GM18868 (cell line): ENCODE results near the gene ZDHHC14.

Experiments
- ATAC-seq: cut with Tn5 transposase; IDR thresholded peaks from one replicate; pipeline ENCODE4 v1.9.1; 2021; ENCODE audit warnings: mild to moderate bottlenecking, moderate library complexity; ENCODE audit not compliant: unreplicated experiment

The ZDHHC14 gene

GRCh38 chr6:157488058-157488457 lies 107.1 kb downstream of the ZDHHC14 start:
- ATAC-seq, result no peak

GRCh38 chr6:157488716-157489118 lies 107.7 kb downstream of the ZDHHC14 start:
- no peak for ATAC-seq

GRCh38 chr6:157490611-157491269 lies 109.8 kb downstream of the ZDHHC14 start:
- ATAC-seq, result no peak

GRCh38 chr6:157491571-157492232 lies 110.7 kb downstream of the ZDHHC14 start:
- no peak for ATAC-seq

- ATAC-seq, result no peak
Measured at GRCh38 chr6:157492249-157492648, 111.3 kb downstream of the ZDHHC14 start.

GRCh38 chr6:157492741-157493140 lies 111.8 kb downstream of the ZDHHC14 start:
- no peak for ATAC-seq

- ATAC-seq, result no peak
Measured at GRCh38 chr6:157493173-157493572, 112.2 kb downstream of the ZDHHC14 start.

GRCh38 chr6:157493576-157493975 lies 112.6 kb downstream of the ZDHHC14 start:
- no peak for ATAC-seq

- ATAC-seq, result no peak
Measured at GRCh38 chr6:157494132-157494710, 113.2 kb downstream of the ZDHHC14 start.

GRCh38 chr6:157496534-157497095 lies 115.6 kb downstream of the ZDHHC14 start:
- no peak for ATAC-seq

- no peak for ATAC-seq
Measured at GRCh38 chr6:157497579-157497978, 116.6 kb downstream of the ZDHHC14 start.

GRCh38 chr6:157498817-157499216 lies 117.8 kb downstream of the ZDHHC14 start:
- ATAC-seq, result no peak

GRCh38 chr6:157500022-157500421 lies 119.0 kb downstream of the ZDHHC14 start:
- no peak for ATAC-seq

GRCh38 chr6:157503018-157503747 lies 122.2 kb downstream of the ZDHHC14 start:
- no peak for ATAC-seq

- ATAC-seq, result no peak
Measured at GRCh38 chr6:157505912-157506491, 125.0 kb downstream of the ZDHHC14 start.

GRCh38 chr6:157510323-157511188 lies 129.6 kb downstream of the ZDHHC14 start:
- ATAC-seq, result no peak

GRCh38 chr6:157511682-157512381 lies 130.8 kb downstream of the ZDHHC14 start:
- ATAC-seq, result no peak

GRCh38 chr6:157512382-157512682 lies 131.3 kb downstream of the ZDHHC14 start:
- no peak for ATAC-seq

GRCh38 chr6:157513004-157513603 lies 132.1 kb downstream of the ZDHHC14 start:
- ATAC-seq, result no peak
